Measurements from ENCODE around the gene ACOT7.

- TF ChIP-seq POLR2AphosphoS5 (IDR thresholded peaks at IDR 0.05) = no peak
- TF ChIP-seq POLR2A (IDR thresholded peaks at IDR 0.05) = no peak
- TF ChIP-seq CTCF (IDR thresholded peaks at IDR 0.05 in 8 of 11, conservative IDR thresholded peaks at IDR 0.05 in 3 of 11) = no peak
These were observed 140.2 kb downstream of the ACOT7 start for GRCh38 chr1:6253380-6253779.
